Stimulated activated CD8-positive, alpha-beta memory T cell treated with anti-CD3 and anti-CD28 coated beads, Interleukin-4, amount 100 ng/mL, for 4 hours (primary cell): ENCODE measurements around the gene KHDRBS1.
"Not testable (repeated sequence)": the region's sequence is repeated elsewhere in the genome, so short reads cannot be mapped to it uniquely, and the experiment has no call there.

Experiments used
- DNase-seq, 2 donors: peaks; one replicate each; pipeline ENCODE4 v3.0.0-alpha.2; 2020; ENCODE audit warnings: low read depth in 2 of 2, low spot score in 1 of 2

The KHDRBS1 gene

GRCh38 chr1:32063261-32063681 is 49.6 kb downstream of the KHDRBS1 start:
- DNase-seq = no peak

GRCh38 chr1:32065613-32066488 is 52.2 kb downstream of the KHDRBS1 start:
- not testable (repeated sequence) for DNase-seq

DNA sequence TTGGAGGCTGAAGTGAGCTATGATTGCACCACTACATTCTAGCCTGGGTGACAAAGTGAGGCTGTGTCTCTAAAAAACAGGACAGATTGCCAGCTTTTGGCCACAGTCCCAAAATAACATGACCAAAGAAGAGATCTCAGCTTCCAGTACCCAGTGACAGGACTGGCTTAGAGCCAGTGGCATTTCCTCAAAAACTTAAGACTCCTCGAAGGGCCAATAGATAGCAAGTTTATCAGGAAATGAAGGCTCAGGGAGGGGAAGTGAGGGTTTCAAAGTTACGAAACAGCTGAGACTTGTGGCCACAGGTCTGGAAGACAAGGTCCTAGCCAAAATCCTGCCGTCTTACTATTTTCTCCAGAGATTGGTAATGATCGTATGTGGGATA is 52.8 kb downstream of the KHDRBS1 start:
- no peak for DNase-seq

GRCh38 chr1:32068957-32069588 is 55.4 kb downstream of the KHDRBS1 start:
- no peak for DNase-seq

DNA sequence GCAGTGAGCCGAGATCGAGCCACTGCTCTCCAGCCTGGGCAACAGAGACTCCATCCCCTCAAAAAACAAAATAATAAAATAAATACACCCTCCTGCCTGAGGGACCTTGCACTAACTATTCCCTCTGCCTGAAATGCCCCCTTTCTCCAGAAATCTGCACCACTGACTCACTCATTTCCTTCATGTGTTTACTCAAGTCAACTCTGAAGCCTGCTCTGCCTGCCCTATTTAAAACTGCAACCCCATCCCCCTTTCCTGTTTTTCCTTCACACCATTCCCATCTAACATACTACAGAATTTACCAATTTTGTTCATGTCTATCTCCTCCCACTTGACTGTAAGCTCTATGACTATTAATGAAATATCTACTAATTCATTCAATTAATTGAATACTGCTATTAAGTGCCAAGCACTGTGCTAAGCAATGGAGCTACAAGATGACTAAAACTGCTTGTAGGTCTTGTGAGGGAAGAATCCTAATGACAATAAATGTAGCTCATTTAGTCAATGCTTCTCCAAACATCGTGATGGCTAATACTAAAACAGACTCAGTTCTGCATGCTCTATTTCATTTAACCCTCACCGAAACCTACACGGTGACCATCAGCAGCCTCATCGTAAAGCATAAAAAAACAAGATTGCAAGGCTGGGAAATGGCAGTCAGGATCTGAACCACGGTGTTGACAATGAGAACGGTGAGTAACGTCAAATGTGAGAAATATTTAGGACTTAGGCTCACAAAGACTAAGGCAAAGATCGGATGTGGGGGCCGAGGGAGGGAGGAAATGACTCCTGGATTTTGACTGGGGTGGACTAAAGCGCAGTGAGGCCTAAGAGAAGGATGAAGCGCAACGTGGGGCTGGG is 58.3 kb downstream of the KHDRBS1 start:
- no peak for DNase-seq

DNA sequence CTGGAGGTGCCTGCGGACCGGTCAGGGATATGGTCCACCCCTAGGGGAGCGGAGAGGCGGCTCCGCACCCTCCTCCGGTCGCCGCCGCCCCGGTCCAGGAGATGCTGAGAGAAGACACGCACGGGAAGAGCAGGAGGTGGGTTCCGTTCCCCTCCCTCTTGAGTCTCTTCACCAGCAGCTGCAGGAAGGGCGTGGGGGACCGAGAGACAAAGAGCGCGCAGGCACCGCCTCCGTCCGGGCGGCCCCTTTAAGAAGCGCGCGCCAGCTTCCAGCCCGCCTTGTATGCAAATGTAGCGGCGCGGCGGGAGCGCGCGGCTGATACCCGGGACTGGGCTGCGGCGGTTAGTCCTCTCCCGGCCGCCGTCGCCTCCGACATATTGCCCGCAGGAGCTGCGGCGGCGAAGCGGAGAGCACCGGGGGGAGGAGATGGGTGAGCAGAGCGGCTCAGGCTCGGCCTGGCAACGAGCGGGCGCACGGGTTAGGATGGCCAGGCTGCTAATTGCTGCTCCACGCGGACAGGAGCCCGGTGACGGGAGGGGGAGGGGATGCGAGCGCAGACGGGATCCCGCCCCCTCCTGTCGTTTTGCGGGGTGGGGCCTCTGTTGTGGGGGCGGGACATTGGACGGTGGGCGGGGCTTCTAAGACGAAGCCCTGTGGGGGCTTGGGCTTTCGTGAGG is 59.1 kb downstream of the KHDRBS1 start, which contains the start of gene TMEM39B:
Gene TMEM39B, plus strand, starts transcription at position 318 of the 677 bp plus-strand sequence. Its CDS starts 109 bp downstream, at position 427.
- DNase-seq = peak; percentile 76 to 85

- no peak for DNase-seq
Measured at GRCh38 chr1:32073299-32074229, 59.9 kb downstream of the KHDRBS1 start.

DNA sequence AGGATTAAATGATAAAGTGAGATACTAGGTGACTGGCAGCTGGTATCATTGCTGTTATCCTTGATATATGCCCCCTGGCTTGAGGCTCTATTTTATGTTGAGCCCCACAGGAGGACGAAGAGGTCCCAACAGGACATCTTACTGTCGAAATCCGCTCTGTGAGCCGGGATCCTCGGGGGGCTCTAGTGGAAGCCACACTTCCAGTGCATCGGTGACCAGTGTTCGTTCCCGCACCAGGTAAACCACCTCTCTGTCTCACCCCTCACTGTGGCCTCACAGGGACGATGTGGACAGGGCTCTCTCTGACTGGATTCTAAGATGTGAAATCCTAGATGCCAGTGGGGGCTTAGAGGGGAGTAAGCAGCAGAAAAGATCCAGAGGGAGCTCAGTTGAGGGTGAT is 61.2 kb downstream of the KHDRBS1 start:
- no peak for DNase-seq

GRCh38 chr1:32077451-32077850 is 63.8 kb downstream of the KHDRBS1 start:
- DNase-seq = no peak

- no peak for DNase-seq
Measured at GRCh38 chr1:32082022-32082421, 68.4 kb downstream of the KHDRBS1 start.

GRCh38 chr1:32086381-32086780 is 72.7 kb downstream of the KHDRBS1 start:
- DNase-seq = not testable (repeated sequence)

GRCh38 chr1:32091176-32091575 is 77.5 kb downstream of the KHDRBS1 start:
- DNase-seq = no peak

- DNase-seq = no peak
Measured at GRCh38 chr1:32091591-32091990, 77.9 kb downstream of the KHDRBS1 start.
